Measurements from ENCODE around the gene MCEE. TPM values are rescaled to one million over a fixed set of nuclear protein-coding genes. Genes with fewer than 3 reads are reported as not detected.
A peak's percentile ranks its signal among the peaks of the same experiment; 100 is the strongest.
"Not testable (repeated sequence)": the region's sequence is repeated elsewhere in the genome, so short reads cannot be mapped to it uniquely, and the experiment has no call there.

MCEE gene
- 10 to 100 TPM; 17.2 to 27.5 TPM for total RNA-seq

- H3K4me1 ChIP-seq, result peaks cover 0 to 39% of the 10 kb centered on the region in 2 donors
- no peak for TF ChIP-seq CTCF (IDR thresholded peaks at IDR 0.05)
- peak within 1 kb of the TSS; percentile 82 to 97 for H3K4me3 ChIP-seq
- peaks cover 21% of the 10 kb centered on the region for H3K36me3 ChIP-seq
- H3K27ac ChIP-seq, result peak within 1 kb of the TSS; percentile 91 to 96
- DNase-seq (ENCODE audit: low spot score), result peak; percentile 92
- no peaks in the 10 kb centered on the region for H3K27me3 ChIP-seq
- no peaks in the 10 kb centered on the region for H3K9me3 ChIP-seq
These were observed at the start of gene MCEE, which contains the start of gene MPHOSPH10 for GRCh38 chr2:71130152-71130904. MCEE (minus strand) TSS chr2:71130229; CDS start chr2:71130219, 10 bp downstream. MPHOSPH10 (plus strand) TSS chr2:71130634; CDS start chr2:71130666, 32 bp downstream.

- not testable (repeated sequence) for H3K4me3 ChIP-seq; H3K9me3 ChIP-seq; DNase-seq (ENCODE audit: low spot score); H3K4me1 ChIP-seq; H3K36me3 ChIP-seq; H3K27me3 ChIP-seq; H3K27ac ChIP-seq
These were observed 48.8 kb upstream of the MCEE start for GRCh38 chr2:71178836-71179235.

- Histone ChIP-seq H3K27me3 (no peaks in the 10 kb centered on the region), H3K9me3 (no peaks in the 10 kb centered on the region), H3K4me3 (no peak overlapping the region), H3K36me3 (no peaks in the 10 kb centered on the region), H3K27ac (no peak overlapping the region), H3K4me1 (no peaks in the 10 kb centered on the region)
- DNase-seq (ENCODE audit: low spot score), result no peak
- TF ChIP-seq CTCF (IDR thresholded peaks at IDR 0.05), result no peak
These were observed 44.2 kb upstream of the MCEE start for GRCh38 chr2:71174207-71174606.

GRCh38 chr2:71173096-71173495, 43.1 kb upstream of the MCEE start:
- H3K9me3 ChIP-seq, result no peaks in the 10 kb centered on the region
- H3K27me3 ChIP-seq, result no peaks in the 10 kb centered on the region
- no peaks in the 10 kb centered on the region for H3K4me1 ChIP-seq
- no peak for TF ChIP-seq CTCF (IDR thresholded peaks at IDR 0.05)
- H3K27ac ChIP-seq, result no peak overlapping the region
- H3K4me3 ChIP-seq, result no peak overlapping the region
- no peaks in the 10 kb centered on the region for H3K36me3 ChIP-seq
- DNase-seq (ENCODE audit: low spot score), result no peak

GRCh38 chr2:71166812-71167211, 36.8 kb upstream of the MCEE start:
- no peaks in the 10 kb centered on the region for H3K9me3 ChIP-seq
- H3K27ac ChIP-seq, result no peak overlapping the region
- H3K27me3 ChIP-seq, result no peaks in the 10 kb centered on the region

More at GRCh38 chr2:71166812-71167211, 36.8 kb upstream of the MCEE start:
- H3K4me3 ChIP-seq, result no peak overlapping the region
- H3K4me1 ChIP-seq, result no peaks in the 10 kb centered on the region
- no peaks in the 10 kb centered on the region for H3K36me3 ChIP-seq
- no peak for TF ChIP-seq CTCF (IDR thresholded peaks at IDR 0.05)
- DNase-seq (ENCODE audit: low spot score), result no peak
